ENCODE data around the gene IGFL2. TPM values are rescaled to one million over a fixed set of nuclear protein-coding genes. Genes with fewer than 3 reads are reported as not detected.

IGFL2 gene
- polyA plus RNA-seq, 1 of the 3 experiments (the other 2 are of a cell fraction): 0.23 TPM

GRCh38 chr19:46202426-46202825 lies 54.4 kb downstream of the IGFL2 start:
- WGBS (ENCODE audit: low lambda C conversion rate): 15% methylated on average over 4 of the region's 4 CpGs
- Histone ChIP-seq H3K27ac (ENCODE audit: low read depth in 2 of 2, low read length in 1 of 2) (no peak overlapping the region), H3K9me2 (no peaks in the 10 kb centered on the region), H4K20me1 (ENCODE audit: insufficient read depth) (no peaks in the 10 kb centered on the region), H3K36me3 (replicated peaks in 1 of 2; ENCODE audit: control insufficient read depth in 1 of 2, insufficient read depth in 2 of 2, low read length in 1 of 2) (no peaks in the 10 kb centered on the region), H3K27me3 (ENCODE audit: insufficient read depth) (peaks cover 5% of the 10 kb centered on the region; the same call in 1 of the 2 replicates), H3K4me3 (ENCODE audit: low read depth in 2 of 2, low read length in 1 of 2) (no peak overlapping the region), H3K9ac (no peak overlapping the region), H2AFZ (ENCODE audit: low read depth) (no peak overlapping the region), H3K9me3 (no peaks in the 10 kb centered on the region), H3K4me2 (no peak overlapping the region), H3K79me2 (ENCODE audit: insufficient read depth) (no peaks in the 10 kb centered on the region), H3K4me1 (ENCODE audit: control insufficient read depth in 1 of 2, insufficient read depth in 2 of 2, low read depth in 1 of 2, low read length in 1 of 2) (0 out of 4 replicates have a peak, but pooled peaks cover 0 to 6% of the 10 kb centered on the region in 2 experiments), H3F3A (replicated peaks; ENCODE audit: insufficient read depth) (peaks cover 8% of the 10 kb centered on the region)
- TF ChIP-seq POLR2AphosphoS5 (IDR thresholded peaks at IDR 0.05; ENCODE audit: low read depth, low read length) (no peak), ZBTB33 (IDR thresholded peaks at IDR 0.05; ENCODE audit: borderline replicate concordance, low read depth) (no peak), MAX (IDR thresholded peaks at IDR 0.05; ENCODE audit: low read depth) (no peak), ELF1 (IDR thresholded peaks at IDR 0.05) (no peak), FOXM1 (IDR thresholded peaks at IDR 0.05; ENCODE audit: low read depth) (no peak), NRF1 (IDR thresholded peaks at IDR 0.05; ENCODE audit: low read depth, low read length) (no peak), GATA2 (CRISPR knock-in tag; IDR thresholded peaks at IDR 0.05) (no peak)
- no peak for DNase-seq
- ChIA-PET POLR2A (no interaction called here), CTCF (no interaction called here)

- TF ChIP-seq PBX3 (IDR thresholded peaks at IDR 0.05) (no peak), EZH2phosphoT487 (IDR thresholded peaks at IDR 0.05; ENCODE audit: borderline replicate concordance, low read depth) (no peak)
- ChIA-PET CTCF (interaction anchor here (0.9 kb wide), 2 partner anchors 13 to 79 kb away, joined by 3 read pairs; no protein-coding TSS in a partner anchor), POLR2A (no interaction called here)
- Histone ChIP-seq H3K9me2 (no peaks in the 10 kb centered on the region), H3K4me1 (ENCODE audit: control insufficient read depth in 1 of 2, insufficient read depth in 2 of 2, low read depth in 1 of 2, low read length in 1 of 2) (0 out of 4 replicates have a peak, but pooled peaks cover 0 to 6% of the 10 kb centered on the region in 2 experiments), H4K20me1 (ENCODE audit: insufficient read depth) (no peaks in the 10 kb centered on the region), H3K9me3 (no peaks in the 10 kb centered on the region), H3F3A (replicated peaks; ENCODE audit: insufficient read depth) (peaks cover 8% of the 10 kb centered on the region), H3K27me3 (ENCODE audit: insufficient read depth) (peaks cover 7% of the 10 kb centered on the region; the same call in 1 of the 2 replicates), H3K4me2 (no peak overlapping the region), H2AFZ (ENCODE audit: low read depth) (no peak overlapping the region), H3K36me3 (replicated peaks in 1 of 2; ENCODE audit: control insufficient read depth in 1 of 2, insufficient read depth in 2 of 2, low read length in 1 of 2) (no peaks in the 10 kb centered on the region), H3K79me2 (ENCODE audit: insufficient read depth) (no peaks in the 10 kb centered on the region), H3K27ac (ENCODE audit: low read depth in 2 of 2, low read length in 1 of 2) (no peak overlapping the region), H3K9ac (no peak overlapping the region), H3K4me3 (ENCODE audit: low read depth in 2 of 2, low read length in 1 of 2) (no peak overlapping the region)
- DNase-seq: no peak
- 46% methylated on average over 8 of the region's 8 CpGs for WGBS (ENCODE audit: low lambda C conversion rate)
These were observed 55.1 kb downstream of the IGFL2 start for GRCh38 chr19:46202872-46203860.
